ENCODE data around the gene NAPA. TPM values are rescaled to one million over a fixed set of nuclear protein-coding genes. Genes with fewer than 3 reads are reported as not detected.

NAPA gene
- total RNA-seq, 1 experiment from 2014 or later: 80.4 TPM

GRCh38 chr19:47444388-47444821 is 70.5 kb downstream of the NAPA start:
- H3K36me3 ChIP-seq (ENCODE audit: low read depth): no peaks in the 10 kb centered on the region
- H3K4me3 ChIP-seq: no peak overlapping the region
- no peaks in the 10 kb centered on the region for H3K9me2 ChIP-seq (ENCODE audit: insufficient read depth)
- DNase-seq: no peak
- ChIA-PET POLR2A (ENCODE audit: unreplicated experiment) (no interaction called here), CTCF (no interaction called here)
- no TSS peak for BruUV-seq (replicated peaks)
- H4K20me1 ChIP-seq (ENCODE audit: insufficient read depth): no peaks in the 10 kb centered on the region
- peaks cover 11% of the 10 kb centered on the region for H3F3A ChIP-seq (ENCODE audit: insufficient read depth, low read depth)
- H3K27ac ChIP-seq: no peak overlapping the region
- H3K27me3 ChIP-seq (ENCODE audit: insufficient read depth, low read depth): peaks cover 72% of the 10 kb centered on the region
- intact Hi-C loops (cut with micrococcal nuclease; ENCODE audit: unreplicated experiment): no loop called here
- no peaks in the 10 kb centered on the region for H3K9me3 ChIP-seq (ENCODE audit: insufficient read depth, low read depth)
- no peak overlapping the region for H2AFZ ChIP-seq
- H3K4me1 ChIP-seq (replicated peaks; ENCODE audit: insufficient read depth): no peaks in the 10 kb centered on the region
- H3K79me2 ChIP-seq (ENCODE audit: low read depth): no peaks in the 10 kb centered on the region
- H3K4me2 ChIP-seq: no peak overlapping the region
- no peak for TF ChIP-seq EZH2 (IDR thresholded peaks at IDR 0.05; ENCODE audit: low read depth)

- Histone ChIP-seq H2AFZ (no peak overlapping the region), H3K27me3 (ENCODE audit: insufficient read depth, low read depth) (peaks cover 66% of the 10 kb centered on the region), H3K9me3 (ENCODE audit: insufficient read depth, low read depth) (no peaks in the 10 kb centered on the region), H3K9me2 (ENCODE audit: insufficient read depth) (no peaks in the 10 kb centered on the region), H3F3A (ENCODE audit: insufficient read depth, low read depth) (peaks cover 5% of the 10 kb centered on the region), H3K4me1 (replicated peaks; ENCODE audit: insufficient read depth) (no peaks in the 10 kb centered on the region), H3K36me3 (ENCODE audit: low read depth) (no peaks in the 10 kb centered on the region), H3K27ac (no peak overlapping the region), H3K79me2 (ENCODE audit: low read depth) (no peaks in the 10 kb centered on the region), H3K4me3 (no peak overlapping the region), H3K4me2 (no peak overlapping the region), H4K20me1 (ENCODE audit: insufficient read depth) (no peaks in the 10 kb centered on the region)
- ChIA-PET CTCF (no interaction called here), POLR2A (ENCODE audit: unreplicated experiment) (no interaction called here)
- no peak for DNase-seq
- no TSS peak for BruUV-seq (replicated peaks)
- no peak for TF ChIP-seq CTCF (conservative IDR thresholded peaks at IDR 0.05)
- intact Hi-C loops (cut with micrococcal nuclease; ENCODE audit: unreplicated experiment): no loop called here
Measured at GRCh38 chr19:47443331-47443730, 71.5 kb downstream of the NAPA start.

GRCh38 chr19:47438793-47439220 is 76.1 kb downstream of the NAPA start:
- H3K4me2 ChIP-seq: no peak overlapping the region
- POLR2A ChIA-PET (ENCODE audit: unreplicated experiment): interaction anchor here (0.6 kb wide), 2 partner anchors 11 to 13 kb away, joined by 4 read pairs; no protein-coding TSS in a partner anchor

More at GRCh38 chr19:47438793-47439220, 76.1 kb downstream of the NAPA start:
- CTCF ChIA-PET: interaction anchor here (0.5 to 0.6 kb wide), 2 partner anchors 226 to 269 kb away, joined by 3 to 5 read pairs; no protein-coding TSS in a partner anchor
- no peak overlapping the region for H2AFZ ChIP-seq
- no peak overlapping the region for H3K27ac ChIP-seq
- peak; percentile 27 to 60 for DNase-seq
- H3K4me1 ChIP-seq (replicated peaks; ENCODE audit: insufficient read depth): no peaks in the 10 kb centered on the region
- H3K9me3 ChIP-seq (ENCODE audit: insufficient read depth, low read depth): no peaks in the 10 kb centered on the region
- no peaks in the 10 kb centered on the region for H4K20me1 ChIP-seq (ENCODE audit: insufficient read depth)
- TF ChIP-seq EZH2 (IDR thresholded peaks at IDR 0.05; ENCODE audit: low read depth): no peak
- no peak for TF ChIP-seq CTCF (conservative IDR thresholded peaks at IDR 0.05)
- no peaks in the 10 kb centered on the region for H3K79me2 ChIP-seq (ENCODE audit: low read depth)
- BruUV-seq (replicated peaks): no TSS peak
- H3K27me3 ChIP-seq (ENCODE audit: insufficient read depth, low read depth): peaks cover 47% of the 10 kb centered on the region
- peaks cover 9% of the 10 kb centered on the region for H3F3A ChIP-seq (ENCODE audit: insufficient read depth, low read depth)
- no peaks in the 10 kb centered on the region for H3K9me2 ChIP-seq (ENCODE audit: insufficient read depth)
- no peaks in the 10 kb centered on the region for H3K36me3 ChIP-seq (ENCODE audit: low read depth)
- H3K4me3 ChIP-seq: no peak overlapping the region
- intact Hi-C loops (cut with micrococcal nuclease; ENCODE audit: unreplicated experiment): no loop called here

Other genes starting within 250 kb of the NAPA start
- gene INAFM1, start 240.2 kb downstream of the NAPA start, total RNA-seq (2021): 13.5 and 21.3 TPM in 2 replicates
- gene C5AR1, start 205.2 kb downstream of the NAPA start, total RNA-seq (2021): 8.5 and 10.8 TPM in 2 replicates
- gene C5AR2, start 182.9 kb downstream of the NAPA start, total RNA-seq (2021): not detected in 2 replicates
- gene DHX34, start 165.7 kb downstream of the NAPA start, total RNA-seq (2021): 23.0 TPM in 2 replicates
- gene MEIS3, start 95.5 kb downstream of the NAPA start, total RNA-seq (2021): 1.9 and 4.9 TPM in 2 replicates
- gene SLC8A2, start 43.2 kb downstream of the NAPA start, total RNA-seq (2021): not detected in 2 replicates
- 20.8 and 24.2 TPM in 2 replicates for gene KPTN, start 30.8 kb downstream of the NAPA start, total RNA-seq (2021)
- gene ZNF541, start 58.1 kb upstream of the NAPA start, total RNA-seq (2021): not detected in 2 replicates
- gene BICRA, start 94.1 kb upstream of the NAPA start, total RNA-seq (2021): 9.6 and 14.4 TPM in 2 replicates
- gene EHD2, start 198.4 kb upstream of the NAPA start, total RNA-seq (2021): 25.6 and 36.6 TPM in 2 replicates
- 225 and 296 TPM in 2 replicates for gene NOP53, start 230.5 kb upstream of the NAPA start, total RNA-seq (2021)

All from PC-9 (cell line).